Inflammatory macrophage treated with lipopolysaccharide for 4 hours (primary cell): ENCODE measurements around the gene CRYBG2.
"Not testable (repeated sequence)": the region's sequence is repeated elsewhere in the genome, so short reads cannot be mapped to it uniquely, and the experiment has no call there.

Experiments
- DNase-seq: peaks from one replicate; pipeline ENCODE4 v3.0.0-alpha.2; 2020

Gene CRYBG2

GRCh38 chr1:26317146-26317545 is 36.8 kb downstream of the CRYBG2 start:
- peak; percentile 43 for DNase-seq

- DNase-seq: no peak
Measured at GRCh38 chr1:26315874-26316850, 37.8 kb downstream of the CRYBG2 start.

GRCh38 chr1:26314501-26314900 is 39.4 kb downstream of the CRYBG2 start:
- peak; percentile 38 for DNase-seq

- peak; percentile 49 for DNase-seq
Measured at GRCh38 chr1:26307966-26308899, 45.7 kb downstream of the CRYBG2 start.

- DNase-seq: no peak
Measured at GRCh38 chr1:26307363-26307781, 46.6 kb downstream of the CRYBG2 start.

- DNase-seq: peak; percentile 96
Measured at GRCh38 chr1:26306290-26307229, 47.4 kb downstream of the CRYBG2 start, which contains the start of gene UBXN11. Gene UBXN11 (minus strand): TSS chr1:26306636. CDS start chr1:26302883, 3,753 bp downstream.

- peak; percentile 55 for DNase-seq
Measured at GRCh38 chr1:26305667-26306289, 48.2 kb downstream of the CRYBG2 start.

- peak; percentile 22 for DNase-seq
Measured at GRCh38 chr1:26302733-26303405, 51.1 kb downstream of the CRYBG2 start.

- no peak for DNase-seq
Measured at GRCh38 chr1:26300578-26301275, 53.2 kb downstream of the CRYBG2 start.

GRCh38 chr1:26297791-26298124 is 56.2 kb downstream of the CRYBG2 start:
- no peak for DNase-seq

GRCh38 chr1:26297057-26297790 is 56.7 kb downstream of the CRYBG2 start:
- DNase-seq: no peak

GRCh38 chr1:26296340-26297056 is 57.4 kb downstream of the CRYBG2 start:
- DNase-seq: no peak

- DNase-seq: no peak
Measured at GRCh38 chr1:26295194-26296138, 58.5 kb downstream of the CRYBG2 start.

- no peak for DNase-seq
Measured at GRCh38 chr1:26293911-26294463, 59.9 kb downstream of the CRYBG2 start.

- DNase-seq: not testable (repeated sequence)
Measured at GRCh38 chr1:26292735-26293134, 61.2 kb downstream of the CRYBG2 start.

GRCh38 chr1:26291939-26292338 is 62.0 kb downstream of the CRYBG2 start:
- no peak for DNase-seq

GRCh38 chr1:26291433-26291832 is 62.5 kb downstream of the CRYBG2 start:
- DNase-seq: no peak

GRCh38 chr1:26290882-26291261 is 63.1 kb downstream of the CRYBG2 start:
- no peak for DNase-seq
